Mucosa of descending colon (tissue), 3 donors: Measurements from ENCODE around the gene LEPR. TPM values are rescaled to one million over a fixed set of nuclear protein-coding genes. Genes with fewer than 3 reads are reported as not detected.

ENCODE experiments used
- ATAC-seq: fragments of 200-7000 bp; cut with Tn5 transposase; one replicate; pipeline ENCODE4 v1.9.1; 2020; ENCODE audit warnings: mild to moderate bottlenecking, moderate library complexity
- DNase-seq, 3 donors: peaks; one replicate each; pipeline ENCODE4 v3.0.0-alpha.2; 2020
- H3K36me3 ChIP-seq: fragments of 200-600 bp; one replicate; pipeline ENCODE4 v1.8.0; 2021; ENCODE audit warnings: low read depth, mild to moderate bottlenecking
- H3K4me1 ChIP-seq: fragments of 200-600 bp; one replicate; pipeline ENCODE4 v1.8.0; 2021; ENCODE audit warnings: low read depth, mild to moderate bottlenecking
- H3K4me3 ChIP-seq: fragments of 200-600 bp; one replicate; pipeline ENCODE4 v1.8.0; 2021; ENCODE audit warnings: mild to moderate bottlenecking
- H3K9me3 ChIP-seq: fragments of 200-600 bp; one replicate; pipeline ENCODE4 v1.8.0; 2021; ENCODE audit warnings: mild to moderate bottlenecking
- CTCF ChIP-seq: fragments of 200-600 bp; IDR thresholded peaks from one replicate; pipeline ENCODE4 v1.8.0; 2022; ENCODE audit warnings: antibody characterized with exemption, mild to moderate bottlenecking
- intact Hi-C, 2 donors: fragments of 100-400 bp; cut with DNase I in 1 of 2; cut with micrococcal nuclease in 1 of 2; formaldehyde crosslinking; loops; one replicate each; pipeline versions ENCODE4 v1.11.0 to v1.11.1; 2022; cut with DNase I, micrococcal nuclease
- total RNA-seq, 3 donors: library from RNA; stranded (reverse); fragmentation: NEBNext Ultra II Directional in 2 of 3; extraction: Animal tissue kit (Norgen Biotek cat#: 25700) in 2 of 3; gene quantifications; one replicate each; pipeline versions ENCODE4 v1.2.1 to v1.2.4, GENCODE V29; 2021 to 2023
- donor health status: DM: no; HTN: no; CAD: no; lungs with moderate emphysema.
- donor health status: DM: no; HTN: no; CAD: no.
- donor health status: DM: no; HTN: yes; CAD: no.

LEPR gene
- total RNA-seq, 3 donors from 2014 or later, result 2.6 to 7.5 (median 4.6) TPM

DNA sequence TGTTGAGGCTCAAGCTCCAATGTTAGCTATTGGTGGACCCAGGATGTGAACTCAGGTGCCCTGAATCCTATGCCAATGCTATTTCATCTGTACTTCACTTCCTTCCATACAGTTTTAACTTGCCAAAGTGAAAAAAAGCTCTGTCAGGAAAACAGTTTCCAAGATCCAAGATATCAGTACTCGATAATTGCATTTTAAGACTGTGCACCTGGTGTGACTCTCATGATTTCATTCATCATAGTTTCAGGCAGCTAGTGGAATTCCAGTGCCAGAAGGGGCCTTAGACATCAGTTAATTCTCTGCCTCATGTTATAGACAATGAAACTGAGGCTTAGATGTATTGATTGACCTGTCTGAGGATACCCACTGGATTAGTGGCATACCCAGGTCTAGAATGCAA, 26.5 kb upstream of the LEPR start:
- ATAC-seq, result no peak
- intact Hi-C loops, result no loop called here
- H3K4me3 ChIP-seq, result no peak overlapping the region

GRCh38 chr1:65395887-65396612, 24.4 kb upstream of the LEPR start:
- Histone ChIP-seq H3K36me3 (no peaks in the 10 kb centered on the region), H3K9me3 (no peaks in the 10 kb centered on the region), H3K4me1 (no peaks in the 10 kb centered on the region), H3K4me3 (no peak overlapping the region)
- TF ChIP-seq CTCF, result no peak
- ATAC-seq, result no peak
- no peak for DNase-seq
- intact Hi-C loops, result no loop called here

More for the DNA sequence above, 26.5 kb upstream of the LEPR start:
- no peak for TF ChIP-seq CTCF
- Histone ChIP-seq H3K36me3 (no peaks in the 10 kb centered on the region), H3K4me1 (no peaks in the 10 kb centered on the region), H3K9me3 (no peaks in the 10 kb centered on the region)
- DNase-seq, result no peak

- Histone ChIP-seq H3K4me3 (no peak overlapping the region), H3K9me3 (no peaks in the 10 kb centered on the region), H3K4me1 (no peaks in the 10 kb centered on the region), H3K36me3 (no peaks in the 10 kb centered on the region)
- no peak for TF ChIP-seq CTCF
- no peak for DNase-seq
- intact Hi-C loops, result no loop called here
- ATAC-seq, result no peak
Measured at GRCh38 chr1:65398083-65398482, 22.4 kb upstream of the LEPR start.

DNA sequence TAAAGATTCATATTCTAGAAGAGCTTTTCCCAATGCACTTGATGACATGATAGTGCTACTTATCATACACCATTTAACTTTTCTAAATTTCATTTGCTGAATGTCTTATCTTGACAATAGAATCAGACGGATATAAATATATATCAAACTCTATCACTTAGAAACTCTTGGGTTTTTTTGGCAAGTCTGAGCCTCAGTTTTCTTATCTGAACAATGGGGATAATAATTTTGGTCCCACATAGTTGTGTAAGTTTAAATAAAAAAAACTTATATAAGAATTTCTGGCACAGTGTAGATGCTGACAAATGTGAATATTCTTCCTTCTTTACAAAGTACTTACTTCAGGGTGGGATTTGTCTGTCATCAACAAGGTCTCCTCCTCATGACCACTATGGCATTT, 21.5 kb upstream of the LEPR start:
- DNase-seq, result no peak
- H3K9me3 ChIP-seq, result no peaks in the 10 kb centered on the region
- H3K4me1 ChIP-seq, result no peaks in the 10 kb centered on the region
- no peaks in the 10 kb centered on the region for H3K36me3 ChIP-seq
- no peak overlapping the region for H3K4me3 ChIP-seq
- intact Hi-C loops, result no loop called here
- no peak for ATAC-seq
- TF ChIP-seq CTCF, result no peak

DNA sequence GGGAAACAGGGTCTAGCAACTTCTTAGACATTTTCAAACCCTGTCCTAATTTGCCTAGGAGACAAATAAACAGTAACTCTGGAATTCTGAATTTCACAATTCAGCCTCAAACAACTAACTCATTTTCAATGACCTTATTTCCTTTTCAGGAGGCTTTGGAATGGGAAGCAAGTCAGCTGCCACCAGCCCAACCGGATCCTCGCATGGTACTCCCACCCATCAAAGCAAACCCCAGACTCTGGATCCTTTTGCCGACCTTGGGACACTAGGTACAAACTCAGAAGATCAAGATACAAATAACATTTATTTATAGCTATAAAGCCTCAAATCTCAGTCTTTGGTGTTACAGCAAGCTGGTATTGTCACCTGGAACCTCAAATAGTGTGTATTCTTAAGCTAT, 18.9 kb upstream of the LEPR start:
- no peak for TF ChIP-seq CTCF

DNA sequence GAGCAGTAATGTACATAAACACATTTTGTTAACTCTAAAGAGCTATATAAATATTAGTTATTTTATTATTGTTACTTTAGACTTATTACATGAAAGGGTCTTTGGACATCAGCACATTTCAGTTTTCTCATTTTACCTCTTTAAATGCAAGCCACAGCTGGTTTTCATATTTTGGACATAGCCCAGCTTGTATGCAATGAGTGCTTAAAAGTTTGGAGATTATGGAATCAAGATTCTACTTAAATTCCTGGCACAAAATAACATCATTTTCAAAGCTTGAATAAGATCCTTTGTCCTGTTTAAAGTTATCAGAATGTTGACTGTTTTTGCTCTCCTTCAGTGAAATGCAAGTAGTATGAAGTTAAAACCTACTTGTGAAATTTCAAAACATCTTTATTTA, 15.5 kb upstream of the LEPR start:
- intact Hi-C loops, result no loop called here
- DNase-seq, result no peak
- Histone ChIP-seq H3K36me3 (no peaks in the 10 kb centered on the region), H3K9me3 (no peaks in the 10 kb centered on the region), H3K4me1 (no peaks in the 10 kb centered on the region), H3K4me3 (no peak overlapping the region)
- no peak for TF ChIP-seq CTCF
- ATAC-seq, result no peak

More for the DNA sequence above, 18.9 kb upstream of the LEPR start:
- Histone ChIP-seq H3K9me3 (no peaks in the 10 kb centered on the region), H3K4me1 (no peaks in the 10 kb centered on the region), H3K36me3 (no peaks in the 10 kb centered on the region), H3K4me3 (no peak overlapping the region)
- DNase-seq (no peak), ATAC-seq (no peak)
- intact Hi-C loops, result no loop called here
